Thoracic aorta (tissue), 2 donors: ENCODE results near the gene SLC7A6. TPM values are rescaled to one million over a fixed set of nuclear protein-coding genes. Genes with fewer than 3 reads are reported as not detected.

Experiments used
- ATAC-seq: fragments of 150-250 bp; one replicate; pipeline ENCODE4 v1.8.0; 2017; ENCODE audit warnings: low read depth; ENCODE audit not compliant: insufficient number of reproducible peaks, low FRiP score
- DNase-seq: peaks from one replicate; pipeline ENCODE4 v3.0.0-alpha.2; 2020; ENCODE audit warnings: low spot score
- H3K27ac ChIP-seq, 2 donors: fragments of 200-600 bp; sonication (generic); 1 replicate in 1 of 2; 2 replicates in 1 of 2; pipeline ENCODE4 v1.5.1; 2016; ENCODE audit warnings: mild to moderate bottlenecking in 2 of 2, moderate library complexity in 2 of 2
- H3K27me3 ChIP-seq: fragments of 200-600 bp; sonication (generic); replicated peaks from 2 replicates; pipeline ENCODE4 v1.6.0; 2016; ENCODE audit warnings: mild to moderate bottlenecking; ENCODE audit not compliant: insufficient read depth
- H3K36me3 ChIP-seq: fragments of 200-600 bp; sonication (generic); one replicate; pipeline ENCODE4 v1.5.1; 2016
- H3K4me1 ChIP-seq, 2 donors: fragments of 200-600 bp; sonication (generic); 1 replicate in 1 of 2; 2 replicates in 1 of 2; pipeline versions ENCODE4 v1.5.1 to v1.6.0; 2016; ENCODE audit warnings: low read depth in 2 of 2, mild to moderate bottlenecking in 1 of 2; ENCODE audit not compliant: control insufficient read depth in 1 of 2
- H3K4me3 ChIP-seq: fragments of 200-600 bp; sonication (generic); 2 replicates; pipeline ENCODE4 v1.5.1; 2016; ENCODE audit warnings: mild to moderate bottlenecking
- H3K9me3 ChIP-seq: fragments of 200-600 bp; sonication (generic); 2 replicates; pipeline ENCODE4 v1.5.1; 2016
- CTCF ChIP-seq: fragments of 200-600 bp; sonication (generic); IDR thresholded peaks from one replicate; pipeline ENCODE4 v1.5.1; 2019; ENCODE audit warnings: antibody characterized with exemption
- total RNA-seq, 2 donors: library from RNA; depleted of rRNA; stranded (reverse); fragments of >200 nt; gene quantifications; one replicate each; pipeline versions ENCODE4 v1.1.0 to v1.2.3, GENCODE V29; 2016

Gene SLC7A6
- 100 to 1,000 TPM in 1 of 2 donors, 10 to 100 TPM in 1; 92.1 to 125 TPM for total RNA-seq

- peak; percentile 59 for ATAC-seq
- Histone ChIP-seq H3K27me3 (no peaks in the 10 kb centered on the region), H3K36me3 (peaks cover 12% of the 10 kb centered on the region), H3K4me3 (peak within 1 kb of the TSS; percentile 90), H3K9me3 (no peaks in the 10 kb centered on the region), H3K27ac (peak within 1 kb of the TSS; percentile 97 to 98), H3K4me1 (peaks cover 13 to 33% of the 10 kb centered on the region in 2 donors)
- DNase-seq = no peak
- peak; percentile 62 for TF ChIP-seq CTCF
Measured at GRCh38 chr16:68264128-68265077, at the start of gene SLC7A6. Gene SLC7A6 (plus strand): TSS chr16:68264526. CDS start chr16:68274727, 10,201 bp downstream.

GRCh38 chr16:68214726-68215125 lies 49.6 kb upstream of the SLC7A6 start:
- Histone ChIP-seq H3K36me3 (no peaks in the 10 kb centered on the region), H3K9me3 (no peaks in the 10 kb centered on the region), H3K27me3 (no peaks in the 10 kb centered on the region), H3K27ac (no peak overlapping the region), H3K4me3 (no peak overlapping the region), H3K4me1 (no peaks in the 10 kb centered on the region)
- no peak for ATAC-seq
- TF ChIP-seq CTCF = no peak
- DNase-seq = no peak

- Histone ChIP-seq H3K4me1 (no peaks in the 10 kb centered on the region), H3K4me3 (no peak overlapping the region), H3K27ac (no peak overlapping the region), H3K36me3 (no peaks in the 10 kb centered on the region), H3K9me3 (no peaks in the 10 kb centered on the region), H3K27me3 (no peaks in the 10 kb centered on the region)
- no peak for ATAC-seq
- TF ChIP-seq CTCF = no peak
- no peak for DNase-seq
Measured at GRCh38 chr16:68215302-68215701, 49.0 kb upstream of the SLC7A6 start.

- Histone ChIP-seq H3K4me3 (no peak overlapping the region), H3K27ac (no peak overlapping the region), H3K4me1 (no peaks in the 10 kb centered on the region), H3K36me3 (no peaks in the 10 kb centered on the region), H3K9me3 (no peaks in the 10 kb centered on the region), H3K27me3 (no peaks in the 10 kb centered on the region)
- DNase-seq = no peak
- no peak for TF ChIP-seq CTCF
- ATAC-seq = no peak
Measured at GRCh38 chr16:68216240-68216639, 48.1 kb upstream of the SLC7A6 start.

- ATAC-seq (no peak), DNase-seq (no peak)
- Histone ChIP-seq H3K27me3 (no peaks in the 10 kb centered on the region), H3K27ac (no peak overlapping the region), H3K9me3 (no peaks in the 10 kb centered on the region), H3K4me1 (no peaks in the 10 kb centered on the region), H3K36me3 (no peaks in the 10 kb centered on the region), H3K4me3 (no peak overlapping the region)
- no peak for TF ChIP-seq CTCF
Measured at GRCh38 chr16:68217506-68217905, 46.8 kb upstream of the SLC7A6 start.
